ENCODE data around the gene CEACAM8.
"Not testable (repeated sequence)": the region's sequence is repeated elsewhere in the genome, so short reads cannot be mapped to it uniquely, and the experiment has no call there.

Gene CEACAM8

GRCh38 chr19:42571116-42571515, 23.6 kb downstream of the CEACAM8 start:
- no peak for DNase-seq

GRCh38 chr19:42569193-42569592, 25.5 kb downstream of the CEACAM8 start:
- DNase-seq = no peak

- no peak for DNase-seq
Observed at GRCh38 chr19:42568006-42568405, 26.7 kb downstream of the CEACAM8 start.

GRCh38 chr19:42567567-42567966, 27.2 kb downstream of the CEACAM8 start:
- DNase-seq = no peak

GRCh38 chr19:42563352-42564210, 31.1 kb downstream of the CEACAM8 start:
- no peak for DNase-seq

GRCh38 chr19:42561512-42561911, 33.2 kb downstream of the CEACAM8 start:
- DNase-seq = no peak

- no peak for DNase-seq
Observed at GRCh38 chr19:42560731-42561130, 34.0 kb downstream of the CEACAM8 start.

- no peak for DNase-seq
Observed at GRCh38 chr19:42558450-42559150, 36.1 kb downstream of the CEACAM8 start.

GRCh38 chr19:42557386-42557871, 37.3 kb downstream of the CEACAM8 start:
- DNase-seq = not testable (repeated sequence)

- no peak for DNase-seq
Observed at GRCh38 chr19:42555801-42556200, 38.9 kb downstream of the CEACAM8 start.

- no peak for DNase-seq
Observed at GRCh38 chr19:42555317-42555716, 39.4 kb downstream of the CEACAM8 start.

GRCh38 chr19:42554046-42554575, 40.6 kb downstream of the CEACAM8 start:
- DNase-seq = no peak

GRCh38 chr19:42553292-42554045, 41.3 kb downstream of the CEACAM8 start:
- no peak for DNase-seq

GRCh38 chr19:42552086-42553065, 42.3 kb downstream of the CEACAM8 start:
- no peak for DNase-seq

GRCh38 chr19:42550521-42550920, 44.2 kb downstream of the CEACAM8 start:
- DNase-seq = not testable (repeated sequence)

- not testable (repeated sequence) for DNase-seq
Observed at GRCh38 chr19:42549067-42549466, 45.7 kb downstream of the CEACAM8 start.

GRCh38 chr19:42548552-42548951, 46.2 kb downstream of the CEACAM8 start:
- DNase-seq = no peak

GRCh38 chr19:42547929-42548328, 46.8 kb downstream of the CEACAM8 start:
- no peak for DNase-seq

- no peak for DNase-seq
Observed at GRCh38 chr19:42546831-42547500, 47.8 kb downstream of the CEACAM8 start.

- no peak for DNase-seq
Observed at GRCh38 chr19:42544146-42544545, 50.6 kb downstream of the CEACAM8 start.

GRCh38 chr19:42542791-42543190, 51.9 kb downstream of the CEACAM8 start:
- DNase-seq = no peak

All from NCI-H187 (cell line).